Caco-2 (cell line): ENCODE results near the gene BAZ2B. TPM values are rescaled to one million over a fixed set of nuclear protein-coding genes. Genes with fewer than 3 reads are reported as not detected.

Experiments used
- BruUV-seq: library from RNA; stranded (reverse); fragments of 400-500 nt; replicated peaks from 2 replicates; lab custom pipeline; 2021; lab: Mats Ljungman, UMichigan
- CTCF ChIA-PET: fragments of 300-600 bp; sonication (Branson Sonifier 250); formaldehyde crosslinking; loops from one replicate; lab custom pipeline; 2022; ENCODE audit warnings: antibody characterized with exemption; lab: Charles Lee
- POLR2A ChIA-PET: fragments of 300-600 bp; sonication (Branson Sonifier 250); formaldehyde crosslinking; loops from one replicate; lab custom pipeline; 2022; ENCODE audit warnings: antibody characterized with exemption; lab: Charles Lee
- DNase-seq, 2 experiments: peaks; one replicate each; pipeline versions ENCODE4 v3.0.0 to v3.0.0-alpha.2; 2020 to 2022
- H3K27me3 ChIP-seq: replicated peaks from 2 replicates; pipeline ENCODE4 v1.6.0; 2011; ENCODE audit warnings: low read length; ENCODE audit not compliant: control insufficient read depth, insufficient read depth
- H3K36me3 ChIP-seq: 2 replicates; pipeline ENCODE4 v1.5.1; 2011; ENCODE audit warnings: low read length; ENCODE audit not compliant: control insufficient read depth, insufficient read depth
- H3K4me1 ChIP-seq: fragments of 250-450 bp; sonication (Bioruptor Pico); 2 replicates; pipeline ENCODE4 v1.5.1; 2020; ENCODE audit warnings: mild to moderate bottlenecking
- H3K4me3 ChIP-seq: 2 replicates; pipeline ENCODE4 v1.5.1; 2011; ENCODE audit warnings: low read depth, mild to moderate bottlenecking, control low read depth, low read length
- H3K9me3 ChIP-seq: fragments of 250-450 bp; sonication (Bioruptor Pico); 2 replicates; pipeline ENCODE4 v1.5.1; 2020; ENCODE audit warnings: mild to moderate bottlenecking, moderate library complexity
- H3K27ac Mint-ChIP-seq: one replicate; pipeline ENCODE4 v1.8.0; 2022; ENCODE audit warnings: mixed read lengths; ENCODE audit not compliant: unreplicated experiment
- H3K27me3 Mint-ChIP-seq: one replicate; pipeline ENCODE4 v1.8.0; 2022; ENCODE audit warnings: mixed read lengths; ENCODE audit not compliant: insufficient read depth, unreplicated experiment
- H3K36me3 Mint-ChIP-seq: one replicate; pipeline ENCODE4 v1.8.0; 2022; ENCODE audit warnings: mild to moderate bottlenecking, mixed read lengths; ENCODE audit not compliant: insufficient read depth, unreplicated experiment
- H3K4me1 Mint-ChIP-seq: one replicate; pipeline ENCODE4 v1.8.0; 2022; ENCODE audit warnings: low read depth, mixed read lengths; ENCODE audit not compliant: unreplicated experiment
- H3K4me3 Mint-ChIP-seq: one replicate; pipeline ENCODE4 v1.8.0; 2022; ENCODE audit warnings: mild to moderate bottlenecking, moderate library complexity, mixed read lengths; ENCODE audit not compliant: unreplicated experiment
- H3K9me3 Mint-ChIP-seq: one replicate; pipeline ENCODE4 v1.8.0; 2022; ENCODE audit warnings: mixed read lengths; ENCODE audit not compliant: unreplicated experiment
- CTCF ChIP-seq, 2 experiments: fragments of 200-600 bp in 1 of 2; IDR thresholded peaks; 1 replicate in 1 of 2; 2 replicates in 1 of 2; pipeline versions ENCODE4 v1.5.1 to v1.8.0; 2011 to 2022; ENCODE audit warnings: antibody characterized with exemption in 1 of 2, control low read depth in 1 of 2, inconsistent platforms in 1 of 2, low read depth in 1 of 2, low read length in 1 of 2, mild to moderate bottlenecking in 1 of 2, moderate library complexity in 1 of 2; ENCODE audit not compliant: insufficient read depth in 1 of 2, severe bottlenecking in 1 of 2, unreplicated experiment in 1 of 2
- intact Hi-C: fragments of 100-400 bp; cut with micrococcal nuclease; formaldehyde crosslinking; loops from one replicate; pipeline ENCODE4 v1.10.0; 2022; ENCODE audit not compliant: unreplicated experiment
- total RNA-seq: library from RNA; stranded (reverse); gene quantifications from 2 replicates; pipeline ENCODE4 v1.2.3, GENCODE V29; 2022

BAZ2B gene
- total RNA-seq, 1 experiment from 2014 or later: 32.9 TPM

GRCh38 chr2:159442159-159442852, 174.0 kb downstream of the BAZ2B start:
- no peaks in the 10 kb centered on the region for H3K9me3 Mint-ChIP-seq
- Histone ChIP-seq H3K4me3 (no peak overlapping the region), H3K9me3 (no peaks in the 10 kb centered on the region), H3K36me3 (no peaks in the 10 kb centered on the region), H3K27me3 (no peaks in the 10 kb centered on the region), H3K4me1 (peaks cover 15% of the 10 kb centered on the region)
- peaks cover 18% of the 10 kb centered on the region for H3K36me3 Mint-ChIP-seq
- no peak for DNase-seq
- H3K4me3 Mint-ChIP-seq: no peak overlapping the region
- ChIA-PET CTCF (no interaction called here), POLR2A (no interaction called here)
- H3K4me1 Mint-ChIP-seq: peaks cover 13% of the 10 kb centered on the region
- no peak overlapping the region for H3K27ac Mint-ChIP-seq
- BruUV-seq: no TSS peak
- H3K27me3 Mint-ChIP-seq: no peaks in the 10 kb centered on the region
- TF ChIP-seq CTCF (IDR thresholded peaks at IDR 0.05; ENCODE audit: insufficient read depth in 1 of 2, low read depth in 1 of 2, low read length in 1 of 2, severe bottlenecking in 1 of 2, unreplicated experiment in 1 of 2): no peak
- intact Hi-C loops: no loop called here

GRCh38 chr2:159441182-159441581, 175.2 kb downstream of the BAZ2B start:
- no peak overlapping the region for H3K4me3 Mint-ChIP-seq
- no peak overlapping the region for H3K27ac Mint-ChIP-seq
- H3K36me3 Mint-ChIP-seq: peaks cover 17% of the 10 kb centered on the region
- no peaks in the 10 kb centered on the region for H3K27me3 ChIP-seq
- ChIA-PET CTCF (no interaction called here), POLR2A (no interaction called here)
- no TSS peak for BruUV-seq
- H3K27me3 Mint-ChIP-seq: no peaks in the 10 kb centered on the region
- no peaks in the 10 kb centered on the region for H3K9me3 Mint-ChIP-seq
- H3K9me3 ChIP-seq: no peaks in the 10 kb centered on the region
- peaks cover 13% of the 10 kb centered on the region for H3K4me1 Mint-ChIP-seq
- no peak for DNase-seq
- no peak overlapping the region for H3K4me3 ChIP-seq
- no peak for TF ChIP-seq CTCF (IDR thresholded peaks at IDR 0.05; ENCODE audit: insufficient read depth in 1 of 2, low read depth in 1 of 2, low read length in 1 of 2, severe bottlenecking in 1 of 2, unreplicated experiment in 1 of 2)
- intact Hi-C loops: no loop called here
- H3K36me3 ChIP-seq: no peaks in the 10 kb centered on the region
- H3K4me1 ChIP-seq: peaks cover 15% of the 10 kb centered on the region

GRCh38 chr2:159439421-159439820, 176.9 kb downstream of the BAZ2B start:
- Mint-ChIP-seq H3K9me3 (no peaks in the 10 kb centered on the region), H3K4me3 (no peak overlapping the region), H3K27me3 (no peaks in the 10 kb centered on the region), H3K36me3 (peaks cover 11% of the 10 kb centered on the region), H3K27ac (no peak overlapping the region), H3K4me1 (peaks cover 13% of the 10 kb centered on the region)
- H3K4me3 ChIP-seq: no peak overlapping the region
- no peak for DNase-seq
- peaks cover 15% of the 10 kb centered on the region for H3K4me1 ChIP-seq
- ChIA-PET POLR2A (no interaction called here), CTCF (no interaction called here)
- no peak for TF ChIP-seq CTCF (IDR thresholded peaks at IDR 0.05; ENCODE audit: insufficient read depth in 1 of 2, low read depth in 1 of 2, low read length in 1 of 2, severe bottlenecking in 1 of 2, unreplicated experiment in 1 of 2)
- no peaks in the 10 kb centered on the region for H3K27me3 ChIP-seq
- no TSS peak for BruUV-seq
- H3K36me3 ChIP-seq: no peaks in the 10 kb centered on the region
- intact Hi-C loops: no loop called here
- no peaks in the 10 kb centered on the region for H3K9me3 ChIP-seq
